Coronary artery (tissue), 2 donors: ENCODE measurements around the gene GPC3.

Experiments
- DNase-seq: peaks from one replicate; pipeline ENCODE4 v3.0.0-alpha.2; 2017; ENCODE audit warnings: low spot score
- H3K27ac ChIP-seq, 2 donors: fragments of 200-600 bp; sonication (generic); one replicate each; pipeline ENCODE4 v1.5.1; 2016 to 2019
- H3K4me3 ChIP-seq: fragments of 200-600 bp; sonication (generic); 2 replicates; pipeline ENCODE4 v1.5.1; 2016; ENCODE audit warnings: mild to moderate bottlenecking, moderate library complexity
- TF ChIP-seq, protein P1 (sequence below): fragments of 200-600 bp; sonication (generic); IDR thresholded peaks from one replicate; pipeline ENCODE4 v1.5.1; 2019; ENCODE audit warnings: antibody characterized with exemption

The GPC3 gene

DNA sequence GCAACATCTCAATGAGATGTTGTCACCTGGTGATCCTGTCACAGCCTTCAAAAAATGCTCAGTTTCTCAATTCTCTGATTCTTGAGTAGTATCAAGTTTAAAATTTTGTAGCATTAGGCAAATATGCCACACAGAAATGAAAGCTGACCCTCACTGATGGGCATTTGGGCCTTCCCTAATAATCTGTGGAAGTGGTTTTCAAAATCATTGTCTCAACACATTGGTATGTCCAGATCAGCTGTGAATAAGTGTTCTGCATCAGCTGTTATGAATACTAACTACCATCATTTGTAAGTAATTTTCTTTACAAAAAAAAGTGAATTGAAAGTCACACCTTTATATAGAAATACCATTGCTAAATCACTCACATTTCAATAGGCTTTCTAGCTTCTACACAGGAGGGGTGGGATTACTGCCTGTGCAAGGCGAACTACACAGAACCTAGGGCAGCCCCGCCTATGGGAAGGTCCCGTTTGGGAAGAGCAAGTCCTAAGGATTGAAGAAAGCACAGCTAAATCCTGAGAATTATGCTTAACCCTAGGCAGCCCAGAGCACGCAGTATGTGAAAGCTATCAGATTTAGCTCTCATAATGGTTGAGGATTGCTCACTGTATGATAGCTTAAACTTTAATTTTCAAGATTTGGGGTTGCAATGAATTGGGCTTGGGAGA is 73.4 kb downstream of the GPC3 start:
- Histone ChIP-seq H3K4me3 (no peak overlapping the region), H3K27ac (no peak overlapping the region)
- DNase-seq = no peak
- TF ChIP-seq, protein P1, sequence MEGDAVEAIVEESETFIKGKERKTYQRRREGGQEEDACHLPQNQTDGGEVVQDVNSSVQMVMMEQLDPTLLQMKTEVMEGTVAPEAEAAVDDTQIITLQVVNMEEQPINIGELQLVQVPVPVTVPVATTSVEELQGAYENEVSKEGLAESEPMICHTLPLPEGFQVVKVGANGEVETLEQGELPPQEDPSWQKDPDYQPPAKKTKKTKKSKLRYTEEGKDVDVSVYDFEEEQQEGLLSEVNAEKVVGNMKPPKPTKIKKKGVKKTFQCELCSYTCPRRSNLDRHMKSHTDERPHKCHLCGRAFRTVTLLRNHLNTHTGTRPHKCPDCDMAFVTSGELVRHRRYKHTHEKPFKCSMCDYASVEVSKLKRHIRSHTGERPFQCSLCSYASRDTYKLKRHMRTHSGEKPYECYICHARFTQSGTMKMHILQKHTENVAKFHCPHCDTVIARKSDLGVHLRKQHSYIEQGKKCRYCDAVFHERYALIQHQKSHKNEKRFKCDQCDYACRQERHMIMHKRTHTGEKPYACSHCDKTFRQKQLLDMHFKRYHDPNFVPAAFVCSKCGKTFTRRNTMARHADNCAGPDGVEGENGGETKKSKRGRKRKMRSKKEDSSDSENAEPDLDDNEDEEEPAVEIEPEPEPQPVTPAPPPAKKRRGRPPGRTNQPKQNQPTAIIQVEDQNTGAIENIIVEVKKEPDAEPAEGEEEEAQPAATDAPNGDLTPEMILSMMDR = no peak

DNA sequence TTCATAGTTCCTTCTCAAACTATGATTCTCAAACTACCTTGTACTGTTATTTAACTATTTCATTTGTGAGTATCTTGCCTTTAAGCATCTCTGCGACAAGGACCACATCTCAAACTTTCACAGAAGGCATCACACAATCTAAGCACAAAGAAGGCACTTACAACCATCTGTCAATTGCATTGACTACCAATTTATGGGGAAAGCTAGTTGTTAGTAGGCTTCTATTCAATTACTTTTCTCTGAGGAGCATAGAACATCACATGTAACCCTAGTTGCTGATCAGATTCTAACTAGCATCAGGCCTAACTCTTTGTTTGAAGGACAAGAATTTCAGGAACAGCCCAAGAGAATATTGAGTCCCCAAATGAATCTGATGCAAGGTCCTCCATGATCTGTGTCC is 74.9 kb downstream of the GPC3 start:
- Histone ChIP-seq H3K27ac (no peak overlapping the region), H3K4me3 (no peak overlapping the region)
- TF ChIP-seq, protein P1 = no peak
- DNase-seq = no peak

DNA sequence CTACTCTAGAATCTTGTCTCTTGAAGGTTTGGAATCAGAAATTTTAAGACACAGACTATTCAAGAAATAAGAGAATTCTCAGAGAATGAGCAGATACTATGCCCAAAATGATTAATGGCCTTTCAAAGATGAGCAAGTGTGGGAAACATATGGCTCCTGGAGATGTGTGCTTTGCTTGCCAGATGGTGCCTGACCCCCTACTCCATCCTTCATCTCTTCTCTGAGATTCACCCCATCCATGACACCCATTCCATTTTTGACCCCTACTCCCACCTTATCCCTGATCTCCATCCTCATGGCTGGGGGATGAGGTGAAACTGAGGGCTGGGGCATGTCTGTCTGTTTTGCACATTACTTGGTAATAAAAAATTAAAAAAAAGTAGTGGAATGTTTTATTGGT is 75.5 kb downstream of the GPC3 start:
- Histone ChIP-seq H3K4me3 (no peak overlapping the region), H3K27ac (no peak overlapping the region)
- TF ChIP-seq, protein P1 = no peak
- no peak for DNase-seq

DNA sequence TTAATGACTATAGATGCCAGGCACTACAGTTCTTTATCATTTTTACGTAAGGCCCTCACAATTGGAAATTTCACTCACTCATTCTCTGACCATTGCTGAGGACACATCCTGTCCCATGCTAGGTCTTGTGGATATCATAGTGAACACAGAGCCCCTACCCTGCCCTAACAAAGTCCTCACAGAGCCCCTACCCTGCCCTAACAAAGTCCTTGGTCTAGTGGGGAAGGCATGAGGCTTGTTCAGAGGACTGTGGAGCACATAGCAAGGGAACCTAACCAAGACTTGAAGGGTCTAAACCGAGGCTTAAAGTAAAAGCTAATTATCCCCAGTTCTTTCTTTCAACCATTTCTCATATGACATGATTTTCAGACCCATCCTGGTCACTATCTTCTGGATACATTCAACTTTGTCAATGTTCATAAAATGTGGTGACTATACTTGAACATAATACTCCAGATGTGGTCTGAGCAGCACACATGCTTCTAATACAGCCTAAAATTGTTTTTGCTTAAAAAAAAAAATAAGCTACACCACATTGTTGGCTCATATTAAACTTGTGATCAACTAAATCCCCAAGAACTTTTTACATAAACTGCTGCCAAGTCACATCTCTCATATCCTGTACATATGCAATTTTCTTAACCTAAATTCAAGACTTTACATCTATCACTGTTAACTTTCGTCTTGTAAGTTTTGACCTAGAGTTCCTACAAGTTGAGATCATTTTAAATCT is 77.0 kb downstream of the GPC3 start:
- Histone ChIP-seq H3K4me3 (no peak overlapping the region), H3K27ac (no peak overlapping the region)
- DNase-seq = no peak
- TF ChIP-seq, protein P1 = no peak

DNA sequence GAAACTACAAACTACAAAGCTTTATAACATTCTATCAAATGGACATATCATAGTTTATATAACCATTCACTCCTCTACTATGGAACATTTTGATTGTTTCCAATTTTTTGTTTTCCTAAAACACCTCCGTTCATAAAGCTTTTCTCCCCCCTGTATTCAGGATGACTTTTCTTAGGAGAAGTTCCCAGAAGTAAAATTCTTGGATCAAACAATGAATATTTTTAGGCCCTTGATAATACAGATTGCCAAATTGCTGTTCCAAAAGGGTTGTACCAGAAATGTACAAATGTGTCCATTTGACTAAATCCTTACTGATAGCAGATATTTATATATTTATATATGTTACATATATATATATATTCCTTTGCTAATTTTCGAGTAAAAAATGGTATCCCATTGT is 77.8 kb downstream of the GPC3 start:
- no peak overlapping the region for H3K4me3 ChIP-seq
- TF ChIP-seq, protein P1 = no peak
- DNase-seq = no peak
- H3K27ac ChIP-seq = no peak overlapping the region

DNA sequence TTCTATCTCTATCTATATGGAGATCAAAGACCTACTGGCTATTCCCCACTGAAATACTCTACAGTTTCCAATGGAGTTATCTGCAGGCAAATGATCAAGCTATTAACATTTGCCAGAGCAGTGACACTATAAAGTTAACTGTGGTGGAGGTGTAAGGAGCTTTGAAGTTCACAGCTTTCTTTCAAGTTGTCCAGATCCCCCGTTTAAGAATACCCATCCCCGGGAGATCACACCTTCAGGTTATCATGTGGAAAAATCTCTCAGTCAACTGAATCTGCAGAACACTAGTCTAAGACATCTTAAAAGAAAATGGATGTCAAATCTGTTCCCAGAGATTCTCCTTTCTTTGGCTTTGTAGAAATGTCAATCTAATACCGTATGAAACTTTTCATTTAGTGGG is 80.1 kb downstream of the GPC3 start:
- Histone ChIP-seq H3K27ac (no peak overlapping the region), H3K4me3 (no peak overlapping the region)
- TF ChIP-seq, protein P1 = no peak
- DNase-seq = no peak
